GM12873 (cell line): ENCODE data around the gene CACNG5.

Experiments
- TF ChIP-seq, protein P1 (sequence below): IDR thresholded peaks from 2 replicates; pipeline ENCODE4 v1.5.1; 2012; ENCODE audit warnings: low read depth, mild to moderate bottlenecking, moderate library complexity, low read length, control low read depth; ENCODE audit not compliant: insufficient read depth; ENCODE audit errors: missing control alignments

The CACNG5 gene

GRCh38 chr17:66833201-66833600, 1.7 kb upstream of the CACNG5 start:
- TF ChIP-seq, protein P1, sequence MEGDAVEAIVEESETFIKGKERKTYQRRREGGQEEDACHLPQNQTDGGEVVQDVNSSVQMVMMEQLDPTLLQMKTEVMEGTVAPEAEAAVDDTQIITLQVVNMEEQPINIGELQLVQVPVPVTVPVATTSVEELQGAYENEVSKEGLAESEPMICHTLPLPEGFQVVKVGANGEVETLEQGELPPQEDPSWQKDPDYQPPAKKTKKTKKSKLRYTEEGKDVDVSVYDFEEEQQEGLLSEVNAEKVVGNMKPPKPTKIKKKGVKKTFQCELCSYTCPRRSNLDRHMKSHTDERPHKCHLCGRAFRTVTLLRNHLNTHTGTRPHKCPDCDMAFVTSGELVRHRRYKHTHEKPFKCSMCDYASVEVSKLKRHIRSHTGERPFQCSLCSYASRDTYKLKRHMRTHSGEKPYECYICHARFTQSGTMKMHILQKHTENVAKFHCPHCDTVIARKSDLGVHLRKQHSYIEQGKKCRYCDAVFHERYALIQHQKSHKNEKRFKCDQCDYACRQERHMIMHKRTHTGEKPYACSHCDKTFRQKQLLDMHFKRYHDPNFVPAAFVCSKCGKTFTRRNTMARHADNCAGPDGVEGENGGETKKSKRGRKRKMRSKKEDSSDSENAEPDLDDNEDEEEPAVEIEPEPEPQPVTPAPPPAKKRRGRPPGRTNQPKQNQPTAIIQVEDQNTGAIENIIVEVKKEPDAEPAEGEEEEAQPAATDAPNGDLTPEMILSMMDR = no peak

GRCh38 chr17:66834426-66834918, 445 bp upstream of the CACNG5 start:
- TF ChIP-seq, protein P1 = no peak

DNA sequence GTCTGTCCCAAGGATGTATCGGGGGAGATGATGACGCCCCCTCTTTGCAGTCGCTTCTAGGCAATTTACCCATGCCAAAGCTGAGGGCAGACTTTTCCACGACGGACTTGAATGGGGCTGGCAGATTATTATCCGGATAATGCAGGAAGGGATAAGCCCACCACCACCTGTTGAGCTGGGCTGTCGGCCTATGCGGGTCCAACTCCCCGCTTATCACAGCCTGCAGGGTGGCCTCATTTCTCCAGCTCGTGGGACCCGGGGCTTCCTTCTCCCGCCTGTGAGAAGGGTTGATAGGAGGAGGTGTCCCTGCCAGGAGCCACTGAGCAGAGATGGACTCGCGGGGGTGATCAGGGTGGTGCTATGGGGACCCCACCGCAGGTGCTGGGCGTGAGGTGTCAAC, 559 bp downstream of the CACNG5 start:
- TF ChIP-seq, protein P1 = no peak

GRCh38 chr17:66836063-66837005, 1.4 kb downstream of the CACNG5 start:
- TF ChIP-seq, protein P1 = no peak

- TF ChIP-seq, protein P1 = no peak
Measured at GRCh38 chr17:66837226-66837625, 2.3 kb downstream of the CACNG5 start.

DNA sequence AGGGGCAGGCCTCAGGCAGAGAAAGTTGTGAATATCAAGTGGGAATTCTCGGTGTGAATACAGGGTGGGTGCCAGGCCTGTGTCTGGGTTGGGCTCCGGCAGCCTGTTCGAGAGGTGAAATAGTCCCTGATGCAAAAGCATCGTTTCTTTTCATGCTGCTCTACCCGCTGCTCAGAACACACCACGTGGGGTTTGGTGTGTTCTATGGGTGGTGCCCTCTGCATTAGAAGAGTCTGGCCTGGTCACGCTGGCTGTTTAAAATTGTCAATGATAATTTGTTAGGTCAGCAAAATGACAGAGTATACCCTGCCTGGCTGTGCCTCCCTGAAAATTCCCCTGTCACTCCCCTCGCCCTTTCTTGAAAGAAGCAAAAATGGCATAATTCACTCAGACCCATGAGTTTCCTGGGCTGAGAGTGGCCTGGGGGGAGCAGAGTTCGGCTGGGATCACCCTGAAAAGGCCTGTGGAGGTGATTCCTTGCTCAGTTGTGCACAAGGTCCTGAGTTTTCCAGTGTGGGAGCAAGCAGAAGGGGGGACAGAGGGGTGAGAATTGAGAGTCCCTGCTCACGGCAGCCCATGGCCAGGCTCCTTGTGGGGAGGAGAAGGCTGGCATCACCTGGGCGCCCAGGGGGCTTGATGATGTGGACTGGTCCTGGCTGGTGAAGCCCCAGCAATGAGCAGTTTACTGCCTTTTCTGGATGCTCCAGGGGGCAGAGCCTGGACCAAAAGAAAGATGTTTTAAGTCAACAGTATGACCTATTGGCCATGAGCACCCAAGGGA, 3.2 kb downstream of the CACNG5 start:
- TF ChIP-seq, protein P1 = no peak

DNA sequence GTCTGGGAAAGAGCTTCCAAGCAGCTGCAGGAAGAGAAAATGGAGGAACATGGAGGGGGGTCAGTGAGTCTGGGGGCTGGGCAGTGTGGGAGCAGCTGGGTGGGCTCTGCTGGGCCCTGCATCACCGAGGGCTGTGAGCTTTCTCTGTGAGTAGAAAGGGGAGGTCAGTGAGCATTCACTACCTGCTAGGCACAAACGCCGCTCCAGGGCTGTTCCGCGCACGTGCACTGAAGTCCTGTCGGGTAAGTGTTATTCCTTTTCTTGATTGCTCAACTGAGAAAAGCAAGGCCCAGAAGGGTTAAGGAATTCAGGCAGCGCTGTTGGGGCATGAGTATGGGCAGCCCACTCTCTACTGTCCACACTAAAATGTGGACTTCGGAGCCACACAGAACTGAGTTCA, 4.7 kb downstream of the CACNG5 start:
- TF ChIP-seq, protein P1 = no peak
